ENCODE data around the gene TTC9C.
"Not testable (repeated sequence)": the region's sequence is repeated elsewhere in the genome, so short reads cannot be mapped to it uniquely, and the experiment has no call there.

TTC9C gene

DNA sequence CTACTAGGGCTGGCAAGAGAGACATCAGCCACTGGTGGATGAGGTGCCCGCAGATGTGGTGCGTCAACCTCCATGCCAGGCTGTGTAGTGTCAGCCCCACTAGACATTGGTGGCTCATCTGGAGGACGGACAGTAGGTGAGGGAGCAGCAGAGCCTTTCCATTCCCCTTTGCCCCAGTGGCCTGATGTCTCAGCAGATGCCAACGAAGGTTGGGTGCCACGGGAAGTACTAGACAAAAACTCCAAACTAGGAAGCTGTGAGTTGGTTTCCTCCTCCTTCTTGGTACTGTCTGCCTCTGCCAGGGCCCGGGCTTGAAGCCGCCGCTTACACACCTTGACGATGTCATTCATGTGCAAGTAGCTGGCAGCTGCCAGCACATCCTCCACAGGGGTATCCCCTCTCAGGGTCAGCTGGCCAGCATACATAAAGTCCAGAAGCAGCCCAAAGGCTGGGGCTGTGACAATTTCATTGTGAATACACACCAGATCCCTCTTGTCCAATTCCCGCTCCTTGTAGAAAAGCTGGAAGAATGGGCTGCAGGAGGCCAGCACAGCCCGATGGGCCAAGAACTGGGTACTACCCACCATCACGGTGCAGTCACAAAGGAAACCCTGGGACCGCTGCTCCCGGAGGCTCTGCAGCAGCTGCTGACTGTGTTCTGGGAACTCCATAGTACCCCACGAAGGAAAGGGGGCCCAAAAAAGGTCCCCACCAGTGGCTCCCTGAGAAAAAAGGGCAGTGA is 24.9 kb downstream of the TTC9C start:
- TF ChIP-seq, protein P1, sequence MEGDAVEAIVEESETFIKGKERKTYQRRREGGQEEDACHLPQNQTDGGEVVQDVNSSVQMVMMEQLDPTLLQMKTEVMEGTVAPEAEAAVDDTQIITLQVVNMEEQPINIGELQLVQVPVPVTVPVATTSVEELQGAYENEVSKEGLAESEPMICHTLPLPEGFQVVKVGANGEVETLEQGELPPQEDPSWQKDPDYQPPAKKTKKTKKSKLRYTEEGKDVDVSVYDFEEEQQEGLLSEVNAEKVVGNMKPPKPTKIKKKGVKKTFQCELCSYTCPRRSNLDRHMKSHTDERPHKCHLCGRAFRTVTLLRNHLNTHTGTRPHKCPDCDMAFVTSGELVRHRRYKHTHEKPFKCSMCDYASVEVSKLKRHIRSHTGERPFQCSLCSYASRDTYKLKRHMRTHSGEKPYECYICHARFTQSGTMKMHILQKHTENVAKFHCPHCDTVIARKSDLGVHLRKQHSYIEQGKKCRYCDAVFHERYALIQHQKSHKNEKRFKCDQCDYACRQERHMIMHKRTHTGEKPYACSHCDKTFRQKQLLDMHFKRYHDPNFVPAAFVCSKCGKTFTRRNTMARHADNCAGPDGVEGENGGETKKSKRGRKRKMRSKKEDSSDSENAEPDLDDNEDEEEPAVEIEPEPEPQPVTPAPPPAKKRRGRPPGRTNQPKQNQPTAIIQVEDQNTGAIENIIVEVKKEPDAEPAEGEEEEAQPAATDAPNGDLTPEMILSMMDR (conservative IDR thresholded peaks at IDR 0.05; ENCODE audit: low read length), result no peak
- peak overlapping the region; percentile 80 for H3K4me3 ChIP-seq (ENCODE audit: low read length)
- DNase-seq (ENCODE audit: low read depth), result no peak

DNA sequence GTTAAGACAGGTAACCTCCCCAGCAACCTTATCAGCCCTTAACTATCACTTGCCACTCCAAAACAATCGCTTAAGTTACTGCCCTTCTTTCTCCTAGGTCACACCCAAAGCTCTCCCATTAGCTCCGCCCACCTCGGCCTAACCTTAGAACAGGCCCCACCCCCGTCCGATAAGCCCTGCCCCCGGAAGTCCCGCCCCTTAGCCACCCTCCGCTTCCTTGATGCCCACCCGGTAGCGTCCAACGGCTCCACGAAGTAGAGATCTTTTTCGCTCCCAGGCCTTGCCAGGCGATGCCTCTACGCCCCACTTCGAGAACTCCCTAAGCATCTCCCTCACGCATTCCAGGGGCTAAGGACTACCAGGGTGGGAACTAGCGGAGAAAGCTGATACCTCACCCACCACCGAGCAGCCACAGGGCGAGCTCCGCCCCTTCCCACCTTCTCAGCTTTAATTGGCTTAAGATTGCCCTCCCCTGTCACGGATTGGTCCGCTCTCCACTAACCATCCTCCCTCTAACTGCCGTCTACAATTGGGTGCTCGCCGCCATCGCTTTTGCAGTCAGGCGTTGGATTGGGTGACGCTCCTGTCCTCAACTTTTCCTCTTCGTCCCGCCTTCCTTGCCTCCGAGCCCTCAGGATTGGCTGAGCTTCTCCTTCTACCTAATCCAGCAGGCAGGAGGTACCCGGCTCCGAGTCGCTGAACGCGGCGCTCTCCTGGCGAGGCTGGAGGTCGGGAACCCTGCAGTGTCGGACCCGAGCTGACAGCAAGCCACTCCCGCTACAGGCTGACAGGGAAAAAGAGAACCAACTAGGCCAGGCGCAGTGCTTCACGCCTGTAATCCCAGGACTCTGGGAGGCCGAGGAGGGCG is 25.7 kb downstream of the TTC9C start, which contains the start of gene ZBTB3:
TSS of gene ZBTB3 (minus strand) at position 425 of the 868 bp plus-strand sequence. CDS start 496 bp downstream, outside the sequence.
- peak; percentile 99 for DNase-seq (ENCODE audit: low read depth)
- TF ChIP-seq, protein P1 (conservative IDR thresholded peaks at IDR 0.05; ENCODE audit: low read length), result no peak
- peak within 1 kb of the TSS; percentile 80 for H3K4me3 ChIP-seq (ENCODE audit: low read length)

DNA sequence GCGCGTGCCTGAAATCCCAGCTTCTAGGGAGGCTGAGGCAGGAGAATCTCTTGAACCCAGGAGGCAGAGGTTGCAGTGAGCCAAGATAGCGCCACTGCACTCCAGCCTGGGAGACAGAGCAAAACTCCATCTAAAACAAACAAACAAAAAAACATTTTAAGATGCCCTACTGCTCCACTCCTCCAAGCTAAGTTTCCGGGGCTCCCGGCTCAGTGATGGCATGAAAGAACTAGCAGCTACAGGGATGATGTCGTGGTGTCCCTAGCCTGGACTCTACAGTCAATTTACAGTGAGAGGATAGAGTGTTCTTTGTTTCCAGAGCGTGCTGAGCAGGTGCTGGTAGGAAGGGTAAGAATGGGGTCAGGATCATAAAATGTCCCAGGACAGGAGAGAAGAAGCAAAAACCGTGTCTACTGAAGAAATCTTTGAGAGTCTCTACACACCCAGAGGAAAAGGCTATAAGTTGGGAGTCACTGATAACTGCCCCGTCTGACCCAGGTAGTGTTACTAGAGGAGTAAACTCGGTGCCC is 26.9 kb downstream of the TTC9C start:
- no peak for DNase-seq (ENCODE audit: low read depth)
- H3K4me3 ChIP-seq (ENCODE audit: low read length), result no peak overlapping the region
- TF ChIP-seq, protein P1 (conservative IDR thresholded peaks at IDR 0.05; ENCODE audit: low read length), result no peak

DNA sequence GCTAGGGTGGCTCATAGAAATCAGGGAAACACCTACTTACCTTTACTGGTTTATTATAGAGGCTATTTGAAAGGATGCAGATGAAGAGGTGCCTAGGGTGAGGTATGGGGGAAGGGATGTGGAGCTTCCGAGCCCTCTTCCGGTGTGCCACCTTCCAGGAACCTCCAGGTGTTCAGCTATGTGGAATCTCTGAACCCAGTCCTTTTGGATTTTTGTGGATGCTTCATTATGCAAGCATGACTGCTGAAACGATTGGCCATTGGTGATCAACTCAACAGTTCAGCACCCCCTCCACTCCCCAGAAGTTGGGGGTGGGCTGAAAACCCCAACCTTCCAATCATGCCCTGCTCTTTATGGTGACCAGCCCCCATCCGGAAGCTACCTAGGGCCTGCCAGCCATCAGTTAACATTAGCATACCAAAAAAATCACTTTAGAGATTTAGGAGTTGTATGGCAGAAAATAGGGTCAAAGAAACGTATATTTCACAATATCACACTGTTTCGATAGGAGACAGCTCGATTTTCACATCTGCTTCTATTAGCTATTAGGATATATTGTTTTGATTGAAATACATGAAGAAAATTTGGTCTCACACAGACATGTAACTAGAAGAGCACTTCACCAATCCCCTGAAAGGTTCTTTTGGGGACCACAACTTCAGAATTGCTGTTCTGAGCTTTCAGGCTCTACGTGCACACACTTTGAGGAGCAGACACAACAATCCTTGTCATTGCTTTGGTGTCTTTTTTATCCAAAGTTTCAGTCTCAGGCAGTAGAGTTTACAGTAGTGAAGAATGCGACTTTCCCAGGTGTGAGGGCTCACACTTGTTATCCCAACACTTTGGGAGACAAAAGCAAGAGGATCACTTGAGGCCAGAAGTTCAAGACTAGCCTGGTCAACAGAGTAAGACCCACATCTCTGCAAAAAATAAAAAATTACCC is 29.8 kb downstream of the TTC9C start:
- no peak for DNase-seq (ENCODE audit: low read depth)
- no peak overlapping the region for H3K4me3 ChIP-seq (ENCODE audit: low read length)

DNA sequence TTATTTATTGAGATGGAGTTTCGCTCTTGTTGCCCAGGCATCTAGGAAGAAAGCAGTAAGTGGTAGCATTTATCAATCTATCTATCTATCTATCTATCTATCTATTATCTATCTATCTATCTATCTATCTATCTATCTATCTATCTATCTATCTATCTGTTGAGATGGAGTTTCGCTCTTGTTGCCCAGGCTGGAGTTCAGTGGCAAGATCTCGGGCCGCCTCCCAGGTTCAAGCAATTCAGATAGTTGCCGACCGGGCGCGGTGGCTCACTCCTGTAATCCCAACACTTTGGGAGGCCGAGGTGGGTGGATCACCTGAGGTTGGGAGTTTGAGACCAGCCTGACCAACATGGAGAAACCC is 32.6 kb downstream of the TTC9C start:
- DNase-seq (ENCODE audit: low read depth), result not testable (repeated sequence)
- H3K4me3 ChIP-seq (ENCODE audit: low read length), result peak overlapping the region; percentile 93

More for the DNA sequence above, 29.8 kb downstream of the TTC9C start:
- TF ChIP-seq, protein P1 (conservative IDR thresholded peaks at IDR 0.05; ENCODE audit: low read length), result no peak

DNA sequence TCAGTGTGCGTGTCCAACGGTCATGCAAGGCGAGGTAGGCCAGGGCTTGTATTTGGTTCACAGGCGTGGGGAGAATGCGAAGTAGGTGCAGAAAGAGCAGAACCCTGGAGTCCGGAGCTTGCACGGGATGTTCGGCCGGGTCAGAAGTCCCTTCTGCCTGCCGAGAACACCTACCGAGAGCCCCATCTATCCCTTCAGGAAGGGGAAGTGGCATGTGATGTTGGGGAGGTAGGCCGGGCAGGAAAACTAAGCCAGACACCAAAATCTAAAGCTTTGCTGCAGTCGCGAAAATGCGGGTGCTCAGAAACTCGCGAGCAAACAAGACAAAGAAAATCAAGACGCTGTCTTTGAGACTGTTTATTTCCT is 42.5 kb downstream of the TTC9C start:
- H3K4me3 ChIP-seq (ENCODE audit: low read length), result peak overlapping the region; percentile 80
- DNase-seq (ENCODE audit: low read depth), result peak; percentile 16
- TF ChIP-seq, protein P1 (conservative IDR thresholded peaks at IDR 0.05; ENCODE audit: low read length), result no peak
